Muscle of arm (tissue), 12 donors: ENCODE measurements around the gene SELENOW. TPM values are rescaled to one million over a fixed set of nuclear protein-coding genes. Genes with fewer than 3 reads are reported as not detected.
"Not testable (repeated sequence)": the region's sequence is repeated elsewhere in the genome, so short reads cannot be mapped to it uniquely, and the experiment has no call there.

Source experiments
- DNase-seq: peaks from one replicate; pipeline ENCODE4 v3.0.0-alpha.2; 2013
- polyA plus RNA-seq, 12 donors: library from polyadenylated mRNA; unstranded; fragments of 120-200 nt; gene quantifications; one replicate each; pipeline ENCODE4 v1.2.1, GENCODE V29; 2013; ENCODE audit not compliant: insufficient read length in 12 of 12

SELENOW gene
- polyA plus RNA-seq, 12 donors, result 396 to 1,057 (median 885) TPM; not detected in 1

DNA sequence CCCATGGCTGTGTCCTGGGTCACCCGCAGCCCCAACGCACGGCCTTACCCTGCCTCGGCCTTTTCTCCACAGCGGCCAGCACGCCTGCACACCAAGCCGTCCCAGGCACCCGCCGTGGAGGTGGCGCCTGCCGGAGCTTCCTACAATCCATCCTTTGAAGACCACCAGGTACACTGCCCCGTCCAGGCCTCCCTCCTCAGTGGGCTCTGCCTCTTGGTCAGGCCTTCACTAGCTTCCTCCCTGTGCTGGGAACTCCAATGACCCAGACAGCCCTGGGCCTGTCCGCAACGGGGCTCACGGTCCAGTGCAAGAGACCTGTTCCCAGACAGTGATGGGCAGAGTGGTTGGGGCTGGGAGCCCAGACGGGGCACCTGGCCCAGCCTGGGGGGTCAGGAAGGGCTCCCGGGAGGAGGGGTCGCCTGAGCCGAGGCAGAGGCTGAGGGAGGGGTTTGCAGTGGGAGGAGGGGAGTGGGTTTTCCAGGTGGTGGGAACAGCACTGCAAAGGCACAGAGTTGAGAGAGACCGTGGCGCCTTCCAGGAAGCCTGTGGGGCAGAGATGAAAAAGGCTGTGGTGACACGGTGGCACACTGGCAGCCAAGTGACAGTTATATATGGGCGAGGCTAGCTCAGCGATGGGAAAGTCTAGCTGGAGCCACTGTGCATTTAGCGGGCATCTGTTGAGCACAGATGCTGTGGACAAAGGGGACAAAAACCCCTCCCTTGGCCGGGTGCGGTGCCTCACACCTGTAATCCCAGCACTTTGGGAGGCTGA, 25.9 kb upstream of the SELENOW start:
- no peak for DNase-seq

- no peak for DNase-seq
Measured at GRCh38 chr19:47754206-47755064, 24.1 kb upstream of the SELENOW start.

DNA sequence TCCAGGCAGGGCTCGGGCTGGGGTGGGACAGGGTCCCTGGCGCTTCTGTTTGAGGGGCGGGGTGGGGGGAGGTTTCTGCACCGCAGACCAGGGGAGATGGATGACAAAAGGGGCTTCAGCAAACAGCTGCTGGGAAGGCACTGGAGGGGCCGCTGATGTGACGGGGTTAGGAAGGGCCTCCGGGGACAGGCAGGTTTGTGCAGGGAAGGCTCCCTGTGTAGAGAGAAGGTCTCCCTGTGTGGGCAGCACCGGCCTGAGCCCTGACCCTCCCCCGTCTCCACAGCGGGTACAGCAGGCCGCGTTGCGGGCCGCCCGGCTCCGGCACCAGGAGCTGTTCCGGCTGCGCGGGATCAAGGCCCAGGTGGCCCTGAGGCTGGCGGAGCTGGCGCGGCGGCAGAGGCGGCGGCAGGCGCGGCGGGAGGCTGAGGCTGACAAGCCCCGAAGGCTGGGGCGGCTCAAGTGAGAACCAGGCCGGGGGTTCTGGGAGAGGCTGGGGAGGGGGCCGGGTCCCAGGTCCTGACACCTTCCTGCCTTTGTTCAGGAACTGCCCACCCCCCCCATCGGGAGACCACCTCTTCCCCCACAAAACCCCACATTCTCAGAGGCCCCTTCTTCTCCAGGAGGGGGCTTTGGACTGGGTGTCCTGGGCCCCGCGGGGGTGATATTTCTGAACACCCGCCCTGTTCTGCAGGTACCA, 23.3 kb upstream of the SELENOW start:
- DNase-seq, result no peak

GRCh38 chr19:47755762-47756626, 22.5 kb upstream of the SELENOW start:
- no peak for DNase-seq

- no peak for DNase-seq
Measured at GRCh38 chr19:47756627-47756929, 21.9 kb upstream of the SELENOW start.

- DNase-seq, result no peak
Measured at GRCh38 chr19:47756953-47757608, 21.4 kb upstream of the SELENOW start.

- DNase-seq, result no peak
Measured at GRCh38 chr19:47757617-47758442, 20.7 kb upstream of the SELENOW start.

GRCh38 chr19:47758443-47758804, 20.1 kb upstream of the SELENOW start:
- DNase-seq, result no peak

DNA sequence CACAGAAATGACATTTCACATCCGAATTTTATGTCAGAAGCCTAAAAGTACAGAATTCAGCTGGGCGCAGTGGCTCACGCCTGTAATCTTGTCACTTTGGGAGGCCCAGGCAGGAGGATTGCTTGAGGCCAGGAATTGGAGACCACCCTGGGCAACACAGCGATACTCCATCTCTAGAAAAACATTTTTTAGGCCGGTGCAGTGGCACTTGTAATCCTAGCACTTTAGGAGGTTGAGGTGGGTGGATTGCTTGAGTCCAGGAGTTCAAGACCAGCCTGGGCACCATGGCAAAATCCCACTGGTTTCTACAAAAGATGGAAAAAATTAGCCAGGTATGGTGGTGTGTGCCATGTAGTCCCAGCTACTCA, 17.9 kb upstream of the SELENOW start:
- DNase-seq, result no peak

GRCh38 chr19:47761566-47761965, 16.9 kb upstream of the SELENOW start:
- no peak for DNase-seq

DNA sequence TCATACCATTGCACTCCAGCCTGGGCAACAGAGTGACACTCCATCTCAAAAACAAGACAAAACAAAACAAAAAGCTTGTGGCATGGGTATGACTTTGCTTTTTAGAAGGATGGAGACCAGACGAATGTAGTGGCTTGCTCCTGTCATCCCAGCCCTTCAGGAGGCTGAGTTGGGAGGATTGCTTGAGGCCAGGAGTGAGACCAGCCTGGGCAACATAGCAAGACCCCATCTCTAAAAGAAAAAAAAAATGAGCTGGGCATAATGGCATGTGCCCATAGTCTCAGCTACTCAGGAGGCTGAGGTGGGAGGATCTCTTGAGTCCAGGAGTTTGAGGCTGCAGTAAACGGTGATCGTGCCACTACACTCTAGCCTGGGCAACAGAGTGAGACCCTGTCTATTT, 16.4 kb upstream of the SELENOW start:
- DNase-seq, result no peak

DNA sequence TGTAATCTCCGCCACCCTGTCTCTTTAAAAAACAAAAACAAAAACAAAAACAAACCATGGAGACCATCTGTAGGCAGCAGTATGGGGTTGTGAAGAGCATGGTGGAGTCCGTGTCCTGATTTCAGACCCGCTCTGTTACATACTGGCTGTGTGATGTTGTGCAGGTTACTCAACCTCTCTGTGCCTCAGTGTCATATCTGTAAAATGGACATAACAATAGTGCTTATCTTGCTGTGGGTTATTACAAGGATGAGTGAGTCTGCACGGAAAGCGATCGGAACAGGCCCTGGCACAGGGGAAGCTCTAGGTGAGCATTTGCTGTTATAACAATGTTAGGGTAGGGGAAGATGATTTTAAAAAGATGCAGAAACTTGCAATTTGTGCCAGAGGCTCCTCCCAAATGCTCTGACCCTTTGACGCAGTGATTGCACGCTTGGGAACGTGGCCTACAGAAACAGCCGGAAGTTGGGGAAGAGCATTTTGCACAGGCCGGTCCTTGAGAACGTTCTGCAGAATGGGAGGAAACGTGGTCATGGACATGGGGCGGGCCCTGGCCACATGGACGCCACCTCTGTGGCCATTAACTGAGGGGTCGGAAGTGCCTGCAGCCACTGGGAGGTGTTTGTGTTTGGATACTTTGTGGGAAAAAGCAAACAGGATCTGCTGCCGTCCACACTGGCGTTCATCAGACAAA, 15.7 kb upstream of the SELENOW start:
- DNase-seq, result no peak

DNA sequence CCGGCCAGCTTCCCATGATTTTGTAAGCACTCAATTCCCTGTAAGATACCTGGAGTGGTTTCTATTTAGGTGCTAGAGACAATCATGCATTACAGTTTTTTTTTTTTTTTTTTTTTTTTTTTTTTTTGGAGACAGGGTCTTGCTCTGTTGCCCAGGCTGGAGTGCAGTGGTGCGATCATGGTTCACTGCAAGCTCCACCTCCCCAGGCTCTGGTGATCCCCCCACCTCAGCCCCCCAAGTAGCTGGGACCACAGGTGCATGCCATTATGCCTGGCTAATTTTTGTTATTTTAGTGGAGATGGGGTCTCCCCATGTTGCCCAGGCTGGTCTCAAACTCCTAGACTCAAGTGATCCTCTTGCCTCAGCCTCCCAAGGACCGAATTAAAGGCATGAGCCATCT, 13.8 kb upstream of the SELENOW start:
- not testable (repeated sequence) for DNase-seq

GRCh38 chr19:47765523-47766358, 12.8 kb upstream of the SELENOW start:
- DNase-seq, result no peak

GRCh38 chr19:47766359-47766620, 12.2 kb upstream of the SELENOW start:
- no peak for DNase-seq

DNA sequence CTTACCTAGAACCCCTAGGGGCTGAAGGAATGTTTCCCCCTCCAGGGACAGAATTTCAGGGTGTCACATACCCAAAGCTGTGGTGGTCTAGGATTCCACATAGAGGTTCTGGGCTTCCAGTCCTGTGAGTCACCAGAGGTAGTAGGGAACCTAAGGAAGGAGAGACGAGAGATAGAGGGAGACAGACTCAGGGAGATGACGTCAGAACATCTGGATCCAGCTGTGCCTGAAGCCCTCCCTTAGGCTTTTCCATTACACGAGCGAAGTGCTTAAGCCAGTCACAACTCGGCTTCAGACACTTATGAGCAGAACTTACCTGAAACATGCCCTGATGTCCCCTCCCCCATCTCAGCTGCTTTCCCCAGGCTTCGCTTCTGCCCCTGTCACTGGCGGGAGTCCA, 11.8 kb upstream of the SELENOW start:
- DNase-seq, result no peak

DNA sequence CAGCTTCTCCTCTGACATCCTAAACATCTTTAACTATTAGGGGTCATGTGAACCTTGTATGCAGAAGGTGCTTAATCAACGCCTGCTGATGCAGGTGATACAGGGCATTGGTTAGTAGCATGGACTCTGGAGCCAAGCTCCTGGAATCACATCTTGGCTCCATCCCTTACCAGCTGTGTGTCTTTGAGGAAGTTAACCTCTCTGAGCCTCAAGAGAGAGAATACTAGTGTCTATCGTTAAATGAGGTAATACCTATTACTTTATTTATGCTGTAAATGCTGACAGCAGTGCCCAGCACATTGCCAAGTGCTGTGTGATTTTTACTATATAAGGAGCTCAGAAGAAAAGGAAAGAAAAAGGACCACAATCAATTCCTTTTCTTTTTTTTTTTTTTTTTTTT, 11.2 kb upstream of the SELENOW start:
- DNase-seq, result no peak

GRCh38 chr19:47768604-47769003, 9.9 kb upstream of the SELENOW start:
- DNase-seq, result no peak

- no peak for DNase-seq
Measured at GRCh38 chr19:47769534-47769933, 9.0 kb upstream of the SELENOW start.
